ENCODE data around the gene CHCHD6. TPM values are rescaled to one million over a fixed set of nuclear protein-coding genes. Genes with fewer than 3 reads are reported as not detected.

CHCHD6 gene
- total RNA-seq, 2 donors from 2014 or later, result 8.4 to 10.9 TPM

DNA sequence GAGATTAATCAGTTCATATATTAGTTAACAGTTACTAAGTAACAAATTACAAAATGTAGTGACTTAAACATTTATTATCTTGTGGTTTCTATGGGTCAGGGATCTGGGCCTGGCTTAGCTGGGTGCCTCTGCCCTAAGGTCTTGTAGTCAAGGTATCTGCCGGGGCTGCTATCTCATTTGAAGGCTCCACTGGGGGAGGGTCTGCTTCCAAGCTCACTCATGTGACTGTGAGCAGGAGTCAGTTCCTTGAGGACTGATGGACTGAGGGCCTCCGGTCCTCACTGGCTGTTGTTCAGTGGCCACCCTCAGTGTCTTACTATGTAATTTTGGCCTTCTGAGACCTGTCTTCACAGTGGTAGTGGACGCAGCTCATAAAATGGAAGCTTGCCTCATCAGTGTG is 143.0 kb downstream of the CHCHD6 start:
- peaks cover 0 to 22% of the 10 kb centered on the region in 2 donors for H3K4me1 ChIP-seq
- no peak for TF ChIP-seq CTCF (IDR thresholded peaks at IDR 0.05)
- H3K4me3 ChIP-seq, result no peak overlapping the region
- no peaks in the 10 kb centered on the region for H3K36me3 ChIP-seq
- H3K9me3 ChIP-seq, result no peaks in the 10 kb centered on the region
- peak; percentile 18 for DNase-seq (ENCODE audit: low spot score)
- H3K27ac ChIP-seq, result no peak overlapping the region
- no peaks in the 10 kb centered on the region for H3K27me3 ChIP-seq

DNA sequence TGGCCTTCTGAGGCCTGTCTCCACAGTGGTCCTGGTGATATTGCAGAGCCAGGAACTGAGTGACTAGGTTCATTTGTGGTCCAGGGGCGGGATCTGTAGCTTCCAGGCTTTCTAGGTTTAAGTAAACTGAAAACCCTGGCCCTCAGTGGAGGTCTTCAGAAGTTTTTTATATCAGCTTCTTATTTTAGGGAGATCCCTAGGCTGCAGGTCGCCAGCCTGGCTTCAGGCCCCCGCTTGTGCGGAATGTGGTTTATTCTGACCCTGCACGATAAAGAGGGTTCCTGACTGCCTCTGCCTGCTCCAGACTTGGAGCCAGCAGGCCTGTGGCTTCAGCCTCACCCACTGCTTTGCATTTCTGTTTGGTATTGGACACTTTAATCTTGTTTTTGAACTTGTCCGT is 145.0 kb downstream of the CHCHD6 start:
- no peaks in the 10 kb centered on the region for H3K36me3 ChIP-seq
- no peak overlapping the region for H3K4me3 ChIP-seq
- peak overlapping the region; percentile 37 to 73 for H3K27ac ChIP-seq
- no peaks in the 10 kb centered on the region for H3K27me3 ChIP-seq
- H3K4me1 ChIP-seq, result peaks cover 0 to 22% of the 10 kb centered on the region in 2 donors
- TF ChIP-seq CTCF (IDR thresholded peaks at IDR 0.05), result no peak
- peak; percentile 34 for DNase-seq (ENCODE audit: low spot score)
- no peaks in the 10 kb centered on the region for H3K9me3 ChIP-seq

DNA sequence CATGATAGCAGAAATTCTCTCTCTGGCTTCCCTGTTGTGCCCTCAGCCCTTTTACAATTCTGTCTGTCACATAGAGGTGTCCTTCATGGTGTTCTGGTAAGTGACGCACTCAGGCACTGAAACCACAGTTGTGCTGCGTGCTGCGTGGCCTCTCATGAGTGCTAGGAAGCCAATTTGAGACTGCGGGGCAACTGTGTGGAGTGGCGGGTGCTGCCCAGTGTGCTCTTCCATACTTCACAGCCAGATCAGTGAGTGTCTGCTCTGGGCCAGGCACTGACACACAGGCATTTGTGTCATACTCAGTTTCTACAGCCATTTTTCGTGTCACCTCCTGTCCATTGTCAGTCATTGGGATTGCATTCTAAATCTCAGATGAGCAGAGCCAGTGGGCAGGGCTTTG is 145.7 kb downstream of the CHCHD6 start:
- Histone ChIP-seq H3K4me1 (peaks cover 0 to 22% of the 10 kb centered on the region in 2 donors), H3K4me3 (no peak overlapping the region), H3K36me3 (no peaks in the 10 kb centered on the region), H3K27ac (peak overlapping the region; percentile 37 to 73), H3K9me3 (no peaks in the 10 kb centered on the region), H3K27me3 (no peaks in the 10 kb centered on the region)
- DNase-seq (ENCODE audit: low spot score), result peak; percentile 48
- no peak for TF ChIP-seq CTCF (IDR thresholded peaks at IDR 0.05)

- H3K36me3 ChIP-seq, result no peaks in the 10 kb centered on the region
- peak; percentile 57 for DNase-seq (ENCODE audit: low spot score)
- peak overlapping the region; percentile 37 to 73 for H3K27ac ChIP-seq
- no peaks in the 10 kb centered on the region for H3K9me3 ChIP-seq
- peaks cover 0 to 22% of the 10 kb centered on the region in 2 donors for H3K4me1 ChIP-seq
- no peak for TF ChIP-seq CTCF (IDR thresholded peaks at IDR 0.05)
- H3K27me3 ChIP-seq, result no peaks in the 10 kb centered on the region
- no peak overlapping the region for H3K4me3 ChIP-seq
These were observed 146.5 kb downstream of the CHCHD6 start for GRCh38 chr3:126850370-126851085.

- TF ChIP-seq CTCF (IDR thresholded peaks at IDR 0.05), result no peak
- Histone ChIP-seq H3K27me3 (no peaks in the 10 kb centered on the region), H3K27ac (no peak overlapping the region), H3K4me1 (peaks cover 0 to 22% of the 10 kb centered on the region in 2 donors), H3K4me3 (no peak overlapping the region), H3K9me3 (no peaks in the 10 kb centered on the region), H3K36me3 (no peaks in the 10 kb centered on the region)
- DNase-seq (ENCODE audit: low spot score), result no peak
These were observed 147.3 kb downstream of the CHCHD6 start for GRCh38 chr3:126851382-126851781.

DNA sequence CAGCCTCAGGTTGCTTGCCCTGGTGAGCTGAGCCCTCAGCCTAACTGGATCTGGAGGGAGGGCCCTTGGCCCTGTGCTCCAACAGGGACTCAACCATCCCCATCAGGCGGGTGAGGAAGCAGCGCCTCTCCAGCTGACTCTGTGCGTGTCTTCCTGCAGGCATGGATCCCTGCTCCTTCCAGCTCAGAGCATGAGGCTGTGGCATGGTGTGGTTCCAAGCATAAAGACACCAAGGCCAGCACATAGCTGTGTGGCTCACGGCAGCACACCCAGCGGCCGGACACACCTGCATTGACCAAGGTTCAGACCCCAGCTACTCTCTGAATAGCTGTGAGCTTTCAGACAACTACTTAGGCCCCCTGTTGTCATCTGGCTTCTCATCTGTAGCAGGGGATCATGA is 147.9 kb downstream of the CHCHD6 start:
- Histone ChIP-seq H3K27ac (no peak overlapping the region), H3K4me1 (peaks cover 0 to 22% of the 10 kb centered on the region in 2 donors), H3K36me3 (no peaks in the 10 kb centered on the region), H3K27me3 (no peaks in the 10 kb centered on the region), H3K9me3 (no peaks in the 10 kb centered on the region), H3K4me3 (no peak overlapping the region)
- DNase-seq (ENCODE audit: low spot score), result no peak
- no peak for TF ChIP-seq CTCF (IDR thresholded peaks at IDR 0.05)

Measured in right atrium auricular region (tissue), 2 donors.